ENCODE measurements around the gene MORN4. TPM values are rescaled to one million over a fixed set of nuclear protein-coding genes. Genes with fewer than 3 reads are reported as not detected.
A peak's percentile ranks its signal among the peaks of the same experiment; 100 is the strongest.
"Not testable (repeated sequence)": the region's sequence is repeated elsewhere in the genome, so short reads cannot be mapped to it uniquely, and the experiment has no call there.

The MORN4 gene
- total and polyA plus RNA-seq, 4 donors: 4.1 to 16.1 (median 7.0) TPM

DNA sequence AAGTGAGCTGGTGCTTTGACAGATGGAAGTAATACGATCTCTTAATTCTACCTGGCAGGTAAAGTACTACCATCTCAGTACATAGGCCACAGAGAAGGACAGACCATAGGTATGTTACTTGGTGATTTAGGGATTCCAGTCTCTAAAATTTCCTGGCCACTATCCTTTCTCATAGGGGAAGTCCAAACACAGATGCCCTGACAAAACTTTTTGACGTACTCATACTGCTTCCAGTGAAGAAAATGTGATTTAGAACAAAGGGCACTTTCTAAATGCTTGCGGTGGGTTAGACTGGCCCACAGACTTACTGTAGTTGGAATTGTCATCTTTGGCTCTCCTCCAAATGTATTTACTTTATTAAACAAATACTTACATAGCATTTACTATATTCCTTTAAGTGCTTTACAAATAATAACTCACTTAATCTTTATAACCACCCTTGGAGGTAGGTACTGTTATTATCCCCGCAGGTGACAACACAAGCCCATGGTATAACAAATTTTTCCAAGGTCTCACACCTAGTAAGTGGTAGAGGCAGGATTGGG lies 10.2 kb upstream of the MORN4 start:
- Histone ChIP-seq H3K9ac (ENCODE audit: insufficient read depth in 1 of 2, low read length in 2 of 2) (no peak overlapping the region), H3K4me1 (ENCODE audit: control insufficient read depth in 5 of 5, insufficient read depth in 5 of 5, low read length in 5 of 5) (peaks cover 0 to 19% (median 9%) of the 10 kb centered on the region in 5 donors), H3K4me3 (no peak overlapping the region), H3K27me3 (ENCODE audit: control insufficient read depth in 3 of 3, insufficient read depth in 3 of 3, low read length in 2 of 3) (no peaks in the 10 kb centered on the region), H3K36me3 (ENCODE audit: control insufficient read depth in 4 of 4, insufficient read depth in 4 of 4, low read length in 4 of 4) (peaks cover 3 to 13% (median 12%) of the 10 kb centered on the region in 4 donors), H3K9me3 (ENCODE audit: control insufficient read depth in 4 of 4, insufficient read depth in 3 of 4, low read length in 3 of 4) (no peaks in the 10 kb centered on the region), H3K27ac (ENCODE audit: low read depth in 1 of 2, low read length in 1 of 2) (no peak overlapping the region)
- 83 to 95% methylated on average over 4 of the region's 4 CpGs for WGBS, 2 donors
- no peak for DNase-seq
- TF ChIP-seq CTCF (IDR thresholded peaks at IDR 0.05; ENCODE audit: control extremely low read depth, extremely low read depth): no peak
- no peak for ATAC-seq (ENCODE audit: insufficient read depth, low FRiP score)

DNA sequence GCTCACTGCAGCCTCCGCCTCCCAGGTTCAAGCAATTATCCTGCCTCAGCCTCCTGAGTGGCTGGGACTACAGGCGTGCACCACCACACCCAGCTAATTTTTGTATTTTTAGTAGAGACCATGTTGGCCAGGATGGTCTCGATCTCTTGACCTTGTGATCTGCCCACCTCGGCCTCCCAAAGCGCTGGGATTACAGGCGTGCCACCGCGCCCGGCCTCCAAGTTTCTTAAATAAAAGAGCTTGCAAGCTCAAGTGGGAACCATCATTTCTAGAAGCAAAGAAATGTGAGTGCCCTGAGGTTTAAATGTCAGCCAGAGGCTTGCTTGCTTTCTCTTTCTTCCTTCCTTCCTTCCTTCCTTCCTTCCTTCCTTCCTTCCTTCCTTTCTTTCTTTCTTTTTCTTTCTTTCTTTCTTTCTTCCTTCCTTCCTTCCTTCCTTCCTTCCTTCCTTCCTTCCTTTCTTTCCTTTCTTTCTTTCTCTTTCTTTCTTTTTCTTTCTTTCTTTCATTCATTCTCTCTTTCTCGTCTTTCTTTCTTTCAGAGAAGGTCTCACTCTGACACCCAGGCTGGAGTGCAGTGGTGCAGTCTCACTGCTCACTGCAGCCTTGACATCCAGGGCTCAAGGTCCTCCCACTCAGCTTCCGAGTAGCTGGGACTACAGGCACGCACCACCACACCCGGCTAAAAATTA lies 9.3 kb upstream of the MORN4 start:
- H3K36me3 ChIP-seq (ENCODE audit: control insufficient read depth in 4 of 4, insufficient read depth in 4 of 4, low read length in 4 of 4): peaks cover 3 to 13% (median 11%) of the 10 kb centered on the region in 4 donors
- H3K9me3 ChIP-seq (ENCODE audit: control insufficient read depth in 4 of 4, insufficient read depth in 3 of 4, low read length in 3 of 4); H3K27me3 ChIP-seq (ENCODE audit: control insufficient read depth in 3 of 3, insufficient read depth in 3 of 3, low read length in 2 of 3); ATAC-seq (ENCODE audit: insufficient read depth, low FRiP score); H3K27ac ChIP-seq (ENCODE audit: low read depth in 1 of 2, low read length in 1 of 2); DNase-seq; H3K9ac ChIP-seq (ENCODE audit: insufficient read depth in 1 of 2, low read length in 2 of 2); H3K4me3 ChIP-seq: not testable (repeated sequence)
- peaks cover 0 to 15% (median 5%) of the 10 kb centered on the region in 5 donors for H3K4me1 ChIP-seq (ENCODE audit: control insufficient read depth in 5 of 5, insufficient read depth in 5 of 5, low read length in 5 of 5)
- WGBS, 2 donors: 95 to 99% methylated on average over 13 of the region's 13 CpGs

- Histone ChIP-seq H3K27ac (ENCODE audit: low read depth in 1 of 2, low read length in 1 of 2) (peak overlapping the region; percentile 75 to 95), H3K36me3 (ENCODE audit: control insufficient read depth in 4 of 4, insufficient read depth in 4 of 4, low read length in 4 of 4) (peaks cover 3 to 13% (median 11%) of the 10 kb centered on the region in 4 donors), H3K4me3 (peak overlapping the region; percentile 92), H3K9me3 (ENCODE audit: control insufficient read depth in 4 of 4, insufficient read depth in 3 of 4, low read length in 3 of 4) (no peaks in the 10 kb centered on the region), H3K27me3 (ENCODE audit: control insufficient read depth in 3 of 3, insufficient read depth in 3 of 3, low read length in 2 of 3) (no peaks in the 10 kb centered on the region), H3K9ac (ENCODE audit: insufficient read depth in 1 of 2, low read length in 2 of 2) (peak overlapping the region; percentile 73 to 86), H3K4me1 (ENCODE audit: control insufficient read depth in 5 of 5, insufficient read depth in 5 of 5, low read length in 5 of 5) (peaks cover 0 to 12% (median 5%) of the 10 kb centered on the region in 5 donors)
- peak; percentile 30 for ATAC-seq (ENCODE audit: insufficient read depth, low FRiP score)
- no peak for TF ChIP-seq CTCF (IDR thresholded peaks at IDR 0.05; ENCODE audit: control extremely low read depth, extremely low read depth)
- WGBS, 2 donors: 2% methylated on average over 62 to 67 of the region's 67 CpGs
- peak; percentile 44 to 53 (median 47) for DNase-seq
These were observed 7.8 kb upstream of the MORN4 start for GRCh38 chr10:97640868-97641811.

All from lung (tissue), 12 donors.